ENCODE data around the gene DDR1. TPM values are rescaled to one million over a fixed set of nuclear protein-coding genes. Genes with fewer than 3 reads are reported as not detected.
A peak's percentile ranks its signal among the peaks of the same experiment; 100 is the strongest.

Gene DDR1
- total RNA-seq, 1 experiment from 2014 or later, result 258 TPM

- Histone ChIP-seq H3K27ac (ENCODE audit: insufficient read length, low read depth, low read length) (no peak overlapping the region), H2BK20ac (ENCODE audit: low read depth, low read length, poor library complexity, severe bottlenecking) (no peak overlapping the region), H2AK5ac (ENCODE audit: insufficient read length, low read length) (no peak overlapping the region), H3K23me2 (ENCODE audit: insufficient read length, low read depth, low read length, poor library complexity, severe bottlenecking) (peaks cover 37% of the 10 kb centered on the region), H4K20me1 (ENCODE audit: control insufficient read depth, insufficient read depth, insufficient read length) (no peaks in the 10 kb centered on the region), H3K9me3 (ENCODE audit: control insufficient read depth, low read depth, low read length) (no peaks in the 10 kb centered on the region), H3K79me1 (ENCODE audit: insufficient read depth, low read depth, low read length, poor library complexity, severe bottlenecking) (peaks cover 6% of the 10 kb centered on the region), H2BK12ac (ENCODE audit: insufficient read length, low read depth, low read length) (no peak overlapping the region), H2BK5ac (ENCODE audit: insufficient read length, low read length) (no peak overlapping the region), H2BK15ac (ENCODE audit: low read depth, low read length) (no peak overlapping the region), H3K4me1 (ENCODE audit: insufficient read depth, low read length) (peaks cover 6% of the 10 kb centered on the region; the same call in 1 of the 2 replicates), H3K18ac (ENCODE audit: insufficient read length, low read depth, low read length) (no peak overlapping the region), H4K5ac (ENCODE audit: insufficient read length, low read depth, low read length) (no peak overlapping the region), H3K4ac (ENCODE audit: low read depth, low read length) (no peak overlapping the region), H3K4me2 (ENCODE audit: insufficient read depth, insufficient read length, low read length) (peak overlapping the region; percentile 42), H4K8ac (replicated peaks; ENCODE audit: insufficient read length, low read depth, low read length) (no peak overlapping the region), H3K14ac (ENCODE audit: insufficient read depth, low read length) (no peak overlapping the region), H2BK120ac (ENCODE audit: low read depth, low read length, poor library complexity, severe bottlenecking) (no peak overlapping the region), H2AFZ (ENCODE audit: low read length) (no peak overlapping the region), H3K9ac (ENCODE audit: extremely low read depth, insufficient read length, low read length) (no peak overlapping the region), H3K56ac (ENCODE audit: insufficient read length, low read depth, low read length) (no peak overlapping the region), H3K79me2 (ENCODE audit: insufficient read depth, low read length) (peaks cover 18% of the 10 kb centered on the region; the same call in 1 of the 2 replicates), H3T11ph (ENCODE audit: low read length) (no peak overlapping the region), H4K91ac (ENCODE audit: insufficient read length, low read depth, low read length) (no peak overlapping the region), H3K23ac (ENCODE audit: insufficient read length, low read depth, low read length) (no peak overlapping the region), H3K27me3 (ENCODE audit: insufficient read depth, low read length) (no peaks in the 10 kb centered on the region)
- peaks cover 0 to 2% of the 10 kb centered on the region in 2 experiments; a peak in 1 of 5 replicates for H3K9me3 Mint-ChIP-seq
- H3K36me3 Mint-ChIP-seq (ENCODE audit: insufficient read depth in 1 of 3, low read depth in 3 of 3), result peaks cover 14 to 32% (median 22%) of the 10 kb centered on the region in 3 experiments
- no peaks in the 10 kb centered on the region; the same call in 1 of the 2 replicates for H3K27me3 Mint-ChIP-seq (ENCODE audit: low read depth)
- DNase-seq, result peak; percentile 64
- TF ChIP-seq CTCF (conservative IDR thresholded peaks at IDR 0.05), result no peak
- peak overlapping the region; percentile 95 to 99 (median 98); a peak in 6 of 7 replicates for H3K27ac Mint-ChIP-seq
- WGBS (ENCODE audit: extremely low coverage, insufficient read length, low lambda C conversion rate), result no CpG with 5 or more reads among the region's 59 CpGs
- H3K4me3 Mint-ChIP-seq, result peak overlapping the region; percentile 72 to 90
- peaks cover 71 to 72% of the 10 kb centered on the region in 2 experiments for H3K4me1 Mint-ChIP-seq
Measured at GRCh38 chr6:30884521-30885480, 482 bp downstream of the DDR1 start.

Data from H9 (cell line).